A549 (cell line): Measurements from ENCODE around the gene APP. TPM values are rescaled to one million over a fixed set of nuclear protein-coding genes. Genes with fewer than 3 reads are reported as not detected.
A peak's percentile ranks its signal among the peaks of the same experiment; 100 is the strongest.

Experiments used
- ATAC-seq, 2 experiments: fragments of 200-7000 bp in 1 of 2; fragments of >200 bp in 1 of 2; cut with Nextera tagmentation in 1 of 2; cut with Tn5 transposase in 1 of 2; 3 replicates each; pipeline versions ENCODE4 v1.8.0 to v1.9.1; 2018 to 2020; ENCODE audit warnings: mild to moderate bottlenecking in 1 of 2, moderate library complexity in 1 of 2
- CTCF ChIA-PET: fragments of 300-600 bp; sonication (Branson Sonifier 250); formaldehyde crosslinking; extraction: SDS; loops from one replicate; lab custom pipeline; 2021; ENCODE audit warnings: antibody characterized with exemption, inconsistent platforms; lab: Yijun Ruan, JAX
- POLR2A ChIA-PET: fragments of 350-600 bp; formaldehyde crosslinking; extraction: SDS; loops from one replicate; lab custom pipeline; 2021; ENCODE audit warnings: antibody characterized with exemption, inconsistent platforms; lab: Yijun Ruan, JAX
- DNase-seq, 2 experiments: peaks; one replicate each; pipeline versions ENCODE4 v3.0.0 to v3.0.0-alpha.2; 2011 to 2016; ENCODE audit warnings: low read depth in 1 of 2, low spot score in 1 of 2
- FAIRE-seq: peaks from 2 replicates; lab custom pipeline; 2011; peaks lifted over from hg19 to GRCh38; lab: Jason Lieb, UNC
- H3K27ac ChIP-seq, 2 experiments: fragments of >200 bp; sonication (Bioruptor Twin); formaldehyde crosslinking; 3 replicates each; pipeline ENCODE4 v1.5.1; 2016 to 2017
- H3K4me1 ChIP-seq: fragments of >200 bp; sonication (Bioruptor Twin); formaldehyde crosslinking; 3 replicates; pipeline ENCODE4 v1.6.1; 2016
- H3K4me2 ChIP-seq: fragments of >200 bp; sonication (Bioruptor Twin); formaldehyde crosslinking; 3 replicates; pipeline ENCODE4 v1.6.1; 2016
- H3K4me3 ChIP-seq: fragments of >200 bp; sonication (Bioruptor Twin); formaldehyde crosslinking; 3 replicates; pipeline ENCODE4 v1.5.1; 2016
- H3K9me3 ChIP-seq: fragments of >200 bp; sonication (Bioruptor Twin); formaldehyde crosslinking; 3 replicates; pipeline ENCODE4 v1.6.1; 2016
- BHLHE40 ChIP-seq: IDR thresholded peaks from 2 replicates; pipeline ENCODE4 v1.6.1; 2012; ENCODE audit warnings: low read depth, low read length, inconsistent platforms
- CEBPB ChIP-seq, 2 experiments: fragments of >200 bp in 1 of 2; sonication (Bioruptor Twin) in 1 of 2; formaldehyde crosslinking in 1 of 2; IDR thresholded peaks; 2 replicates each; pipeline ENCODE4 v1.6.1; 2012 to 2016
- EHF ChIP-seq: fragments of 250-450 bp; sonication (Bioruptor Pico); IDR thresholded peaks from 2 replicates; pipeline ENCODE4 v1.5.0; 2020; ENCODE audit warnings: mild to moderate bottlenecking
- ESRRA ChIP-seq: fragments of 150-350 bp; IDR thresholded peaks from 2 replicates; pipeline ENCODE4 v1.6.1; 2014; ENCODE audit warnings: mild to moderate bottlenecking, low read length, borderline replicate concordance
- FOSB ChIP-seq: fragments of 250-450 bp; sonication (Bioruptor Pico); IDR thresholded peaks from 2 replicates; pipeline ENCODE4 v1.5.0; 2020; ENCODE audit warnings: mild to moderate bottlenecking, moderate library complexity
- GATA3 ChIP-seq: IDR thresholded peaks from 2 replicates; pipeline ENCODE4 v1.6.1; 2012; ENCODE audit warnings: borderline replicate concordance
- HEYL ChIP-seq: fragments of 250-450 bp; sonication (Bioruptor Pico); IDR thresholded peaks from 2 replicates; pipeline ENCODE4 v1.8.0; 2021; ENCODE audit warnings: mild to moderate bottlenecking, moderate library complexity
- HOXB5 ChIP-seq: fragments of 250-450 bp; sonication (Bioruptor Pico); IDR thresholded peaks from 2 replicates; pipeline ENCODE4 v1.5.0; 2020; ENCODE audit warnings: mild to moderate bottlenecking, moderate library complexity
- JUN ChIP-seq, 2 experiments: fragments of >200 bp; sonication (Bioruptor Twin); formaldehyde crosslinking; IDR thresholded peaks; 2 replicates in 1 of 2; 3 replicates in 1 of 2; pipeline ENCODE4 v1.6.1; 2016 to 2017
- JUNB ChIP-seq: fragments of >200 bp; sonication (Bioruptor Twin); formaldehyde crosslinking; IDR thresholded peaks from 2 replicates; pipeline ENCODE4 v1.6.1; 2016
- KDM1A ChIP-seq: fragments of 200-600 bp; sonication (generic); IDR thresholded peaks from 2 replicates; pipeline ENCODE4 v1.6.1; 2016; ENCODE audit warnings: low read depth, mild to moderate bottlenecking
- MAFK ChIP-seq: fragments of 450-650 bp; IDR thresholded peaks from 2 replicates; pipeline ENCODE4 v1.6.1; 2014; ENCODE audit not compliant: partially characterized antibody
- MAZ ChIP-seq: fragments of 150-350 bp; IDR thresholded peaks from 2 replicates; pipeline ENCODE4 v1.6.1; 2014; ENCODE audit warnings: antibody characterized with exemption, low read depth, low read length, borderline replicate concordance
- MYC ChIP-seq: IDR thresholded peaks from 2 replicates; pipeline ENCODE4 v1.6.1; 2012; ENCODE audit warnings: mild to moderate bottlenecking, inconsistent platforms, low read length, improper control_type of control experiment, borderline replicate concordance
- NFE2L2 ChIP-seq: fragments of 150-350 bp; conservative IDR thresholded peaks from 2 replicates; pipeline ENCODE4 v1.6.1; 2014; ENCODE audit warnings: low read length
- NPAS2 ChIP-seq: fragments of 250-450 bp; sonication (Bioruptor Pico); IDR thresholded peaks from 2 replicates; pipeline ENCODE4 v1.8.0; 2022; ENCODE audit warnings: mild to moderate bottlenecking, moderate library complexity, borderline replicate concordance
- NR3C1 ChIP-seq: fragments of >200 bp; sonication (Bioruptor Twin); formaldehyde crosslinking; IDR thresholded peaks from 3 replicates; pipeline ENCODE4 v1.6.1; 2017
- RAD21 ChIP-seq, 2 experiments: fragments of >200 bp in 1 of 2; sonication (Bioruptor Twin) in 1 of 2; formaldehyde crosslinking in 1 of 2; IDR thresholded peaks in 1 of 2; conservative IDR thresholded peaks in 1 of 2; 2 replicates in 1 of 2; 3 replicates in 1 of 2; pipeline ENCODE4 v1.6.1; 2012 to 2018; ENCODE audit warnings: inconsistent platforms in 1 of 2
- SMC3 ChIP-seq: fragments of >200 bp; sonication (Bioruptor Twin); formaldehyde crosslinking; IDR thresholded peaks from 3 replicates; pipeline ENCODE4 v1.6.1; 2018; ENCODE audit warnings: inconsistent platforms
- TFCP2L1 ChIP-seq: fragments of 250-450 bp; sonication (Bioruptor Pico); IDR thresholded peaks from 2 replicates; pipeline ENCODE4 v1.5.0; 2021; ENCODE audit warnings: mild to moderate bottlenecking
- TP53 ChIP-seq: fragments of 250-450 bp; sonication (Bioruptor Pico); IDR thresholded peaks from 2 replicates; pipeline ENCODE4 v1.5.0; 2021; ENCODE audit warnings: mild to moderate bottlenecking, moderate library complexity
- ZFP36 ChIP-seq: fragments of 450-650 bp; IDR thresholded peaks from 2 replicates; pipeline ENCODE4 v1.6.1; 2014; ENCODE audit warnings: borderline replicate concordance; ENCODE audit not compliant: partially characterized antibody
- ZSCAN20 ChIP-seq: fragments of 250-450 bp; sonication (Bioruptor Pico); IDR thresholded peaks from 2 replicates; pipeline ENCODE4 v1.8.0; 2022; ENCODE audit warnings: mild to moderate bottlenecking, moderate library complexity
- WGBS: methylation state at CpG from one replicate; pipeline ENCODE4 v1.1.6; 2017; ENCODE audit errors: missing lambda C conversion rate; 5-methylcytosine and 5-hydroxymethylcytosine counted together
- polyA plus RNA-seq, 4 experiments: library from polyadenylated mRNA; depleted of rRNA in 3 of 4; stranded (reverse); fragments of >200 nt; fragmentation: RNase III in 1 of 4; extraction: RNeasy Plus Mini Kit Qiagen cat#74134 plus additional on column Dnase treatment in 1 of 4; gene quantifications; 2 replicates in 3 of 4; 3 replicates in 1 of 4; pipeline ENCODE4 v1.2.3, GENCODE V29; 2011 to 2017
- TF ChIP-seq, protein P1 (sequence below): fragments of >200 bp; sonication (Bioruptor Twin); formaldehyde crosslinking; IDR thresholded peaks from 3 replicates; pipeline ENCODE4 v1.5.1; 2016
- TF ChIP-seq, protein P2 (sequence below): IDR thresholded peaks from 2 replicates; pipeline ENCODE4 v1.6.1; 2012

APP gene
- polyA plus RNA-seq, 2 of the 4 experiments (the other 2 are of a cell fraction) = 540 to 565 TPM

DNA sequence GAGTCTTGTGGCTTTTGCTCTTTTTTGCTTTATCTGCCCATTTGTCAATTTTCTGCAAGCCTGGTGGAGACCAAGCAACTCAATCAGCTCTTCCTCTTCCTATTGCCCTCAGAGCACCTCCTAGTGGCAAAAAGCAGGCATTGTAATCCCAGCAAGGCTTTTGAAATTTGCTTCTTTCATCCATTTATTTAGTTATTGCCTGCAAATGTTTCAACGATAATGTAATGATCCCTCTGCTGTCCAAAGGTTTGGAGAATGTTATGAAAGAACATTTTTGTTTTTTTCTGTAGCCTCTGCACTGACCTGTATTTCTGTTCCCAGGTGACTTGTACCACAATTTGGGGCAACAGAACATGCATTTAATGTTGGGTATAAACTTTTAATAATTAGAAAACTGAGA, 308.0 kb downstream of the APP start:
- peak in 1 of 2 experiments; percentile 43; a peak in 1 of 6 replicates for ATAC-seq

DNA sequence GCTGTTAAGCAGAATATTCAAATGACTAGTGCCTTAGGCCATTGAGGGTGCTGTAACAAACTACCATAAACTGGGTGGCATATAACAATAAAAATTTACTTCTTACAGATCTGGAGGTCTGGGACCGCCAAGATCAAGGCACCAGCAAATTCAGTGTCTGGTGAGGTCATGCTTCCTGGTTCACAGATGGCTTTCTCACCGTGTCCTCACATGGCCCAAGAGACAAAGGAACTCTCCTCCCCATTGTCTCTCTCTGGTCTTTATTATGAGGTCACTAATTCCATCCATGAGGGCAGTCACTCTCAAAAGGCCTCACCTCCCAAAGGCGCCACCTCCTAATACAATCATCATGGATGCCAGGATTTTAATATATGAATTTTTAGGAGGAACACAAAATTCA, 308.5 kb downstream of the APP start:
- ATAC-seq = no peak
- no peak for DNase-seq
- TF ChIP-seq ESRRA (no peak), ZFP36 (no peak), TFCP2L1 (no peak)
- TF ChIP-seq, protein P1, sequence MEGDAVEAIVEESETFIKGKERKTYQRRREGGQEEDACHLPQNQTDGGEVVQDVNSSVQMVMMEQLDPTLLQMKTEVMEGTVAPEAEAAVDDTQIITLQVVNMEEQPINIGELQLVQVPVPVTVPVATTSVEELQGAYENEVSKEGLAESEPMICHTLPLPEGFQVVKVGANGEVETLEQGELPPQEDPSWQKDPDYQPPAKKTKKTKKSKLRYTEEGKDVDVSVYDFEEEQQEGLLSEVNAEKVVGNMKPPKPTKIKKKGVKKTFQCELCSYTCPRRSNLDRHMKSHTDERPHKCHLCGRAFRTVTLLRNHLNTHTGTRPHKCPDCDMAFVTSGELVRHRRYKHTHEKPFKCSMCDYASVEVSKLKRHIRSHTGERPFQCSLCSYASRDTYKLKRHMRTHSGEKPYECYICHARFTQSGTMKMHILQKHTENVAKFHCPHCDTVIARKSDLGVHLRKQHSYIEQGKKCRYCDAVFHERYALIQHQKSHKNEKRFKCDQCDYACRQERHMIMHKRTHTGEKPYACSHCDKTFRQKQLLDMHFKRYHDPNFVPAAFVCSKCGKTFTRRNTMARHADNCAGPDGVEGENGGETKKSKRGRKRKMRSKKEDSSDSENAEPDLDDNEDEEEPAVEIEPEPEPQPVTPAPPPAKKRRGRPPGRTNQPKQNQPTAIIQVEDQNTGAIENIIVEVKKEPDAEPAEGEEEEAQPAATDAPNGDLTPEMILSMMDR = no peak
- H3K9me3 ChIP-seq = no peaks in the 10 kb centered on the region
- FAIRE-seq = no peak
- no peak overlapping the region for H3K27ac ChIP-seq
- H3K4me1 ChIP-seq = no peaks in the 10 kb centered on the region
- H3K4me2 ChIP-seq = no peak overlapping the region
- ChIA-PET POLR2A (no interaction called here), CTCF (no interaction called here)
- 94% methylated on average over 3 of the region's 3 CpGs for WGBS
- no peak overlapping the region for H3K4me3 ChIP-seq

More for the DNA sequence above, 308.0 kb downstream of the APP start:
- H3K4me1 ChIP-seq = no peaks in the 10 kb centered on the region
- DNase-seq (peak in 1 of 2 experiments; percentile 38), FAIRE-seq (no peak)
- H3K27ac ChIP-seq = no peak overlapping the region
- CTCF ChIA-PET = no interaction called here
- WGBS = 0% methylated on average over 1 of the region's 1 CpG
- TF ChIP-seq JUNB = no peak
- no peak for TF ChIP-seq MAZ
- no peak for TF ChIP-seq JUN (IDR thresholded peaks at IDR 0.05)
- TF ChIP-seq CEBPB (IDR thresholded peaks at IDR 0.05) = no peak
- TF ChIP-seq BHLHE40 = no peak
- TF ChIP-seq HOXB5 (CRISPR knock-in tag) = no peak
- no peak for TF ChIP-seq MYC
- TF ChIP-seq NFE2L2 = no peak
- no peak for TF ChIP-seq SMC3
- peak in 1 of 2 experiments; percentile 22; a peak in 1 of 5 replicates for TF ChIP-seq RAD21 (conservative IDR thresholded peaks at IDR 0.05 in 1 of 2, IDR thresholded peaks at IDR 0.05 in 1 of 2)
- TF ChIP-seq, protein P2, sequence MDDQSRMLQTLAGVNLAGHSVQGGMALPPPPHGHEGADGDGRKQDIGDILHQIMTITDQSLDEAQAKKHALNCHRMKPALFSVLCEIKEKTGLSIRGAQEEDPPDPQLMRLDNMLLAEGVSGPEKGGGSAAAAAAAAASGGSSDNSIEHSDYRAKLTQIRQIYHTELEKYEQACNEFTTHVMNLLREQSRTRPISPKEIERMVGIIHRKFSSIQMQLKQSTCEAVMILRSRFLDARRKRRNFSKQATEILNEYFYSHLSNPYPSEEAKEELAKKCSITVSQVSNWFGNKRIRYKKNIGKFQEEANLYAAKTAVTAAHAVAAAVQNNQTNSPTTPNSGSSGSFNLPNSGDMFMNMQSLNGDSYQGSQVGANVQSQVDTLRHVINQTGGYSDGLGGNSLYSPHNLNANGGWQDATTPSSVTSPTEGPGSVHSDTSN = no peak
- TF ChIP-seq EHF (CRISPR knock-in tag) = no peak
- no peak for TF ChIP-seq NPAS2
- TF ChIP-seq, protein P1 = peak; percentile 42
- no peak for TF ChIP-seq MAFK
- TF ChIP-seq HEYL (CRISPR knock-in tag) = no peak
- POLR2A ChIA-PET = no interaction called here
- H3K4me3 ChIP-seq = no peak overlapping the region
- no peak overlapping the region for H3K4me2 ChIP-seq
- H3K9me3 ChIP-seq = no peaks in the 10 kb centered on the region

- H3K4me2 ChIP-seq = no peak overlapping the region
- ChIA-PET POLR2A (no interaction called here), CTCF (no interaction called here)
Observed at GRCh38 chr21:25859235-25859929, 311.2 kb downstream of the APP start.

More at GRCh38 chr21:25859235-25859929, 311.2 kb downstream of the APP start:
- no peak overlapping the region for H3K27ac ChIP-seq
- ATAC-seq = no peak
- FAIRE-seq = no peak
- H3K4me3 ChIP-seq = no peak overlapping the region
- 24% methylated on average over 5 of the region's 5 CpGs for whole genome bisulfite sequencing
- H3K9me3 ChIP-seq = no peaks in the 10 kb centered on the region
- TF ChIP-seq, protein P2 = no peak
- TF ChIP-seq NR3C1 (no peak), FOSB (CRISPR knock-in tag) (no peak), NFE2L2 (no peak), HEYL (CRISPR knock-in tag) (no peak), GATA3 (no peak), BHLHE40 (no peak), TP53 (CRISPR knock-in tag) (no peak), RAD21 (conservative IDR thresholded peaks at IDR 0.05 in 1 of 2, IDR thresholded peaks at IDR 0.05 in 1 of 2) (no peak), ZSCAN20 (no peak), KDM1A (no peak)
- no peak for DNase-seq
- no peaks in the 10 kb centered on the region for H3K4me1 ChIP-seq
